Stimulated activated CD8-positive, alpha-beta memory T cell treated with anti-CD3 and anti-CD28 coated beads, Interleukin-7, amount 100 ng/mL, for 24 hours (primary cell): ENCODE results near the gene IFT122.
"Not testable (repeated sequence)": the region's sequence is repeated elsewhere in the genome, so short reads cannot be mapped to it uniquely, and the experiment has no call there.

Experiments used
- DNase-seq: peaks from one replicate; pipeline ENCODE4 v3.0.0-alpha.2; 2020; ENCODE audit warnings: low read depth

Gene IFT122

GRCh38 chr3:129474984-129475804 lies 35.2 kb downstream of the IFT122 start:
- no peak for DNase-seq

DNA sequence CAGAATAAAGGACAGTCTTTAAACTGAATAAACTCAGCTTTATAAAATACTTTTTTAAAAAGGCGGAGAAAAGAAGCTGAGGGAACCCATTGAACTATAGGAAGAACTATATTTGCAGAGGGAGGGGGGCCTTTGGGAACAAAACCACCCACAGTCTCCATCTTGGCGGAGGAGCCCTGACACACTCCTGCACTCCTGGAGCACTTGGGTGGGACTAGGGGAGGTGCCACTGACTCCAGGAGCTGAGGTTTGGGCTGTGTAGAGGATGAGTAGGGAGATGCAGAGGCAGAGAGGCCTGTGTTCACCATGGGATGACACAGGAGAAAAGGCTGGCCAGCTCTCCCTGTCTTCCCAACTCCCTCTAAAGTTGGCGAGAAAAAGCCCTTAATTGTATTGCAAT lies 35.8 kb downstream of the IFT122 start:
- no peak for DNase-seq

- DNase-seq, result no peak
Measured at GRCh38 chr3:129476586-129476985, 36.6 kb downstream of the IFT122 start.

GRCh38 chr3:129481225-129481765 lies 41.3 kb downstream of the IFT122 start:
- DNase-seq, result not testable (repeated sequence)

GRCh38 chr3:129481766-129482332 lies 41.8 kb downstream of the IFT122 start:
- DNase-seq, result no peak

DNA sequence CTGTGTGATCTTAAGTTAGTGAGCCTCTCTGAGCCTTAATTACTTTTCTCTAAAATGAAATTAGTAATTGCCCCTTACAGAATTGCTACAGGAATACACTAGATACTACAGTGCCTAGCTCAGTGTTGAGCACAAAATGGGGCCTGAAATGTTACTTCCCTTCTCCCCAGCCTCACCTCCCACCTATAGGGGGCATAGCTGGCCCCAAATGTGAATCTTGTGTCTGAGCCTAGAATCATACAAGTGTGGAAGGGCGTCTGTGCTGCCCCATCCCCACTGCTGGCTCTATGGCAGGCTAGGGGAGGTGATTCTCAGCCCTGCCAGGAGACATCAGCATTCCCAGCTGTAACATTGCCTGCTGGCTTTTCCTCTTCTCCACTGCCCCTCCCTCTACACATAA lies 42.7 kb downstream of the IFT122 start:
- no peak for DNase-seq

DNA sequence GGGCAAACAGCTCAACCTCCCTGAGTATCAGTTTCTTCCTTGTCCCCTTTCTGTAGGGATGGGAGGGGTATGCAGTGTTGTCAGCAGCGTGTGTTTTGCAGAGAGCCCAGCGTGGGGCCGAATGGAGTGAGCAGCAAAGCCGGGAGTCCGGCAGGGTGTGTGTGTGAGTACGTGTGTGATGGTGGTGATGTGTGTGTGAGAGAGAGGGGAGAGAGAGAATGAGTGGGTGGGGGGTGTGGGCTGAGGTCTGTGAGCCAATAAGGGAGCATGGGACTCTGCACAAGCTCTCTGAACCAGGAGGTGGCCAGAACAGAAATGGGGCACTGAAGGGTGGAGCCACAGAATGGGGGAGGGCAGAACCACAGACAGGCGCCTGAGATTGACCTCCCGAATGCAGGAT lies 43.8 kb downstream of the IFT122 start:
- no peak for DNase-seq

DNA sequence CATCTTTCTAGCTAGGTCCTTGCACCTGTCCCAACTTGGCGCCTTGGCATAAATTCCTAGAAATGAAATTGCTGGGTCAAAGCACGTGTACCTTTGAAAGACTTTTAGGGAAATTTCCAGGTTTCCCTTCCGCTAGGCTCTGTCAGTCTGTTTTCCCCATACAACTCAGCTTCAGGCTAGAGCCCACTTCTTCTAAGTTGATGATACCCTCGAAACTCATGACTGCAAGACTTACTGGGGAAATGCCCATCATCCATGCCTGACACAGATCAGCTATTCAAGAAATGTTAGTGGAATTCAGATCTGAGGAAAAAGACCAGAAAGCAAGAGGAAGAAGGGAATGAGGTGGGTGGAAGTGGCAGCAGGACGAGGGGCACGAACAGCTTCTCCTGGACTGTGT lies 45.1 kb downstream of the IFT122 start:
- DNase-seq, result not testable (repeated sequence)

DNA sequence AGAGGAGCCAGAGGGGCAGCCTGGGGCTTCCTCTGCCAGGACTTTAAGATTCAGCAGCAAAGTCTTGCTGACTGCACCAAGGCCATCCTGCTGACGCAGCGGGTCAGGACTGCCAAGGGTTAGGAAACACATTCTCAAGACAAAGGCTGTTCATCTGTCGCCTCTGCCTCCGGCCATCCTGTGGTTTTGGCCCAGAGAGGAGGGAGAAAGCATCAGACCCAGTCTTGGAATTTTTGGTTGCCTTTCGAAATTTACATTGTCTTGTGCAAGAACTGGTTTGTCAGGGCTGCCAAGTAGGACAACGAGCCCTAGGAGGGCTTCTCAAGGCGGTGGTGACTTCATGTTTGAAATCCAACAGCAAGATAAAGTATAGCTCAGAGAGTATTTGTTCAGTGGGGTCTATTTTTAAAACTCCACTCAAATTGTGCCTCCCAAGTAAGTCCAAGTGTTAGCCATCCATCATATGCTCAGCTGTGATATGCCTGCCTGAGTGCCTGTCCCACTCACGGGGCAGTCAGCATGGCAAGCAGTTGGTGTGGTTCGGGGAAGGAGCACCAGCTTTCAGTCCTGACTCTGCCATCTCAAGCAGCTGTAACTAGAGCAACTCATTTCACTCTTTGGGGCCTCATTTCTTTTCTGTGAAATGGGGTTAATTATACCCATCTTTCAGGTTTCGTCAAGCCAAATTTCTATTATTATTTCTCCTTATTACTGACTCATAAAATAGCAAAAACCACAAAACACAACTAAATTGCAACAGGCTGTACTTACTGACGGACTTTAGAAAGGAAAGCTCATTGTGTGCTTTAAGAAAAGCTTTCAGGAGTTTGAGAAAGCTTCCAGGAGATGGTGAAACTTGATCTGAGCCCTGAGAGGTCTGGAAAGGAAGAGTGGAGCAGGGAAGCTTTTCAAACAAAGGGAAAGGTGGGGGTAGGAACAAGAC lies 46.0 kb downstream of the IFT122 start:
- DNase-seq, result no peak

DNA sequence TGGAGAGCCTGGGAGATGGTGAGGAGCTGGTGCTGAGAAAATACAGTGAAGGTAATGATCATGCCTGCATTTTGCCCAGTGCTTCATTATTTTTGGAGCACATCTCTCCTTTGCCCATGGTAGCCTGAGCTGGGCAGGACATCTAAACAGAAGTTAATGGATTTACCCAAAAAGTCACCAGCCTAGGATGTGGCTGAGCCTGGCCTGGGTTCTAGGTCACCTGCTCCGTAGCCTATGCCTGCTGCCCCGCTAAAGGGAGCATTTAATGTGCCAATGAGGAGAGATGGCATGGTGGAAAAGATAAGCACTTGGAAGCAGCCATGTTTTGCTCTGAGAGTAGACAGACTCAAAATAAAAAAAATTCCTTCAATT lies 46.6 kb downstream of the IFT122 start:
- DNase-seq, result no peak

DNA sequence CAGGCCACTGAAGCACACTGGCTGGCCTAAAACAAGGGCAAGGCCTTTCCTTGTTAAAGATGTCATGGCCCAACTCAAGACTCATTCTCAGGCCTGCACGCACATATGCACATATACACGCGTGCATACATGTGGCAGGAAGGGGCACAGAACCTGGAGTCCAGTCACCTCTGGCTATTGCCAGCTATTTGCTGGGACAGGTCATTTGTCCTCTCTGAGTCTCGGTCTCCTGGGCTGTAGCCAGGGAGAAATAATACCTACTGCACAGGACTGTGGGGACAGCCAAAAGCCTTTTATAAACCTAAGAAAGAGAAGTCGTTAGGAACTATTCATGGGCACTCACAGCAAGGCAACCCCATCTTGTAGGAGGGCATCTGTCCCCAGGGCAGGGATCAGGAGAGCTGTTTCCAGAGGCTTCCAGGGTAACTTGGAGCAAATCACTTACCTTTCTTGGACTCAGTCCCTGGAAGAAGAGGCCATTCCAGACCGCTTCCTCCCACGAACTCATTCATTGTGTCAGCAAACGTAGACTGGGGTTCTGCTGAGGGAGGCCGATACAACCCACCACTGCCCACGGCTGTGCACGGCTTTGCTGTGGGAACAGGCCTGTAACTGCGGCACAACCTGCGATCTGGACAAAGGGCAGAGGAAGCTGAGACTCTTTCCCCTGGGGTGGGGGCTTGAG lies 47.3 kb downstream of the IFT122 start:
- DNase-seq, result no peak

DNA sequence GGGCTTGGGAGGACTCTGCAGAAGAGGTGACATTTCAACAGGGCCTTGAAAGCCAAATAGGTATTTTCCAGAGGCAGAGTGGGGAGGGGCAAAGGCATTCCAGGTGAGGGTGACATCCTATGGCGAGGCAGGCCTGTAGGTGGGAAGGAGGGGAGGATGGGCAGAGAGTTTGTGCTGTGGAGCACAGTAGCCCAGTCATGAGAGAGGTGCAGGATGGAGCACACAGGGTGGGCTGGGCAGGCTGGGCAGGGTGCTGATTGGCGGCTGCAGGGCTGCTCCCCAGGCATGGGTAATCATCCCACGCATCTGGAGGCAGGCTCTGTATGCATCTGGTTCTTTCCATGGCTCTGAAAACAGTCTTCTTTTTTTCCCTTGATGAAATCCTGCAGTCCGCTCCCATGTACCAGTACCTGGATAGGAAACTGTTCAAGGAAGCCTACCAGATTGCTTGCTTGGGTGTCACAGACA lies 47.9 kb downstream of the IFT122 start:
- not testable (repeated sequence) for DNase-seq

DNA sequence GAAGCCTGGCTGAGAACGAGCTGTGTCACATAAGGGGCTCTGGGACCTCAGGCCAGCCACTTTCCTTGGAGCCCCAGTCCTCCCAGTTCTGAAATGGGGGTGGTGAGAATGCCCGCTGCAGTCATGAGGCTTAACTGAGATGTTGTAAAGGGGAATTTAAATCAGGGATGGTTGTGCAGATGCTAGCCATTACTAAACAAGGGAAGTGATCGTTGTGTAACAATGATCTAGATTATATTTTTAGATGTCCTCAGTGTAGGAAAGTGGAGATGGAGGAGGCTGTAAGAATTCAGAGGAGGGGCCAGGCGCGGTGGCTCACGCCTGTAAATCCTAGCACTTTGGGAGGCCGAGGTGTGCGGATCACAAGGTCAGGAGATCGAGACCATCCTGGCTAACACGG lies 49.2 kb downstream of the IFT122 start:
- not testable (repeated sequence) for DNase-seq

DNA sequence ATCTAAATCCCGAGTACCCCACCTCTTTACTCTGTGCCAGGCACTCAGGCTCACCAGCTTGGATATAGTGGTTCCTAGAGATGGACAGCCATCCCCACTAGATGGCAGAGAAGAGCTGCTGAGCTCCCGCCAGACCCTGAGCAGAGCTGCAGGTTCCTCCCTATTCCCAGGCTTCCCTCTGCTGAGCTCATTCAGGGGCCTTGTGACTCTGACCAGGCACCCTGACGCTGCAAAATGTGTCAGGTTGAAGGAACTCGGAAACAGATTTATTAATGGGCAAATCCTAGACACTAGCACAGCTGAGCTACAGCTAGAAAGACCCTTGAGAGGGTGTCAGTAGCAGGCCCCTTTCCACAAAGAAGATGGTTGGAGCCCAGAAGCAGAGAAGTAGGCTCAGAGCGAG lies 50.2 kb downstream of the IFT122 start:
- DNase-seq, result no peak

GRCh38 chr3:129491077-129491476 lies 51.1 kb downstream of the IFT122 start:
- not testable (repeated sequence) for DNase-seq

GRCh38 chr3:129491794-129492193 lies 51.8 kb downstream of the IFT122 start:
- DNase-seq, result no peak

- no peak for DNase-seq
Measured at GRCh38 chr3:129492691-129493090, 52.7 kb downstream of the IFT122 start.

DNA sequence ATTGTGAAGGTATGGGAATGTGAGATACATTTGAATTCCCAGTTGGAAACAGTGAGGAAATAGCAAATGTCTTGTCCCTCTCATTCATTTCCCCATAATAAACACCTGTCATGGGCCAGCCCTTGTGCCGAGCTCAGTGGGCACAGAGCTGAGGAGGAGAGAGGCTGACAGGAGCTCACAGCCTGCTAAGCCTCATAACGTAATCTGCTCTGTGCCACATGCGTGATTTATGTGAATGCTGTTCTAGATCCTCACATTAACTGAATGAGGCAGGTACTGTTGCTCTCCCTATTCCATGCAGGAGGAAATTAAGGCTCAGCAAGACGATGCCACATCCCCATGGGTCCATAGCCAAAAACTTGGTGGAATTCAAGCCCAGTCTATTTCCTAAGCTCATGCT lies 53.2 kb downstream of the IFT122 start:
- no peak for DNase-seq

- DNase-seq, result not testable (repeated sequence)
Measured at GRCh38 chr3:129494499-129494898, 54.5 kb downstream of the IFT122 start.

GRCh38 chr3:129495006-129495639 lies 55.1 kb downstream of the IFT122 start:
- not testable (repeated sequence) for DNase-seq

GRCh38 chr3:129497876-129498275 lies 57.9 kb downstream of the IFT122 start:
- DNase-seq, result not testable (repeated sequence)
